HEK293 (cell line): ENCODE results near the gene MLPH.

Experiments
- CTCF ChIA-PET: fragments of 350-600 bp; formaldehyde crosslinking; extraction: SDS; loops from one replicate; lab custom pipeline; 2021; ENCODE audit warnings: antibody characterized with exemption; lab: Yijun Ruan, JAX
- POLR2A ChIA-PET: fragments of 300-600 bp; formaldehyde crosslinking; extraction: SDS; loops from one replicate; lab custom pipeline; 2020; ENCODE audit warnings: antibody characterized with exemption, inconsistent platforms; lab: Yijun Ruan, JAX
- H3K27ac ChIP-seq: fragments of 200-500 bp; sonication (Bioruptor generic); 2 replicates; pipeline ENCODE4 v1.5.1; 2014; ENCODE audit warnings: low read depth, low read length, control low read depth, inconsistent platforms; ENCODE audit errors: extremely low read depth
- H3K36me3 ChIP-seq, 2 experiments: fragments of 200-500 bp in 1 of 2; sonication (Bioruptor generic) in 1 of 2; 1 replicate in 1 of 2; 2 replicates in 1 of 2; pipeline ENCODE4 v1.5.1; 2014 to 2017; ENCODE audit warnings: inconsistent platforms in 2 of 2, low read length in 2 of 2; ENCODE audit not compliant: control insufficient read depth in 2 of 2, insufficient read depth in 1 of 2
- H3K4me1 ChIP-seq: fragments of 200-500 bp; sonication (Bioruptor generic); 2 replicates; pipeline ENCODE4 v1.5.1; 2014; ENCODE audit warnings: mild to moderate bottlenecking, low read length, inconsistent platforms; ENCODE audit not compliant: control insufficient read depth, insufficient read depth
- H3K4me3 ChIP-seq: 2 replicates; pipeline ENCODE4 v1.5.1; 2011; ENCODE audit warnings: low read depth, mild to moderate bottlenecking, control low read depth, low read length, moderate library complexity
- H3K9me3 ChIP-seq: fragments of 200-500 bp; sonication (Bioruptor generic); 2 replicates; pipeline ENCODE4 v1.5.1; 2014; ENCODE audit warnings: low read depth, low read length, inconsistent platforms; ENCODE audit not compliant: control insufficient read depth, insufficient read depth
- EGR2 ChIP-seq: fragments of 450-650 bp; formaldehyde crosslinking; IDR thresholded peaks from 2 replicates; pipeline ENCODE4 v1.5.1; 2016; ENCODE audit warnings: low read depth, missing biosample characterization, missing genetic modification characterization
- ZIC2 ChIP-seq: fragments of 450-650 bp; formaldehyde crosslinking; IDR thresholded peaks from 2 replicates; pipeline ENCODE4 v1.5.1; 2016; ENCODE audit warnings: missing biosample characterization, missing genetic modification characterization
- ZNF37A ChIP-seq: fragments of 450-650 bp; IDR thresholded peaks from 2 replicates; pipeline ENCODE4 v1.5.1; 2018; ENCODE audit warnings: missing biosample characterization, missing genetic modification characterization
- ZNF530 ChIP-seq: fragments of 450-650 bp; formaldehyde crosslinking; IDR thresholded peaks from 2 replicates; pipeline ENCODE4 v1.5.1; 2016; ENCODE audit warnings: low read depth, missing biosample characterization, missing genetic modification characterization
- TF ChIP-seq, protein P1 (sequence below): fragments of 450-650 bp; IDR thresholded peaks from 2 replicates; pipeline ENCODE4 v1.5.1; 2018; ENCODE audit warnings: missing biosample characterization, missing genetic modification characterization
- TF ChIP-seq, protein P2 (sequence below): fragments of 450-650 bp; formaldehyde crosslinking; IDR thresholded peaks from 2 replicates; pipeline ENCODE4 v1.5.1; 2016; ENCODE audit warnings: missing biosample characterization, missing genetic modification characterization
- TF ChIP-seq, protein P3 (sequence below): fragments of 450-650 bp; formaldehyde crosslinking; IDR thresholded peaks from 2 replicates; pipeline ENCODE4 v1.5.1; 2016; ENCODE audit warnings: missing biosample characterization, missing genetic modification characterization
- TF ChIP-seq, protein P4 (sequence below): fragments of 450-650 bp; formaldehyde crosslinking; IDR thresholded peaks from 2 replicates; pipeline ENCODE4 v1.5.1; 2016; ENCODE audit warnings: missing biosample characterization, missing genetic modification characterization, borderline replicate concordance

MLPH gene

DNA sequence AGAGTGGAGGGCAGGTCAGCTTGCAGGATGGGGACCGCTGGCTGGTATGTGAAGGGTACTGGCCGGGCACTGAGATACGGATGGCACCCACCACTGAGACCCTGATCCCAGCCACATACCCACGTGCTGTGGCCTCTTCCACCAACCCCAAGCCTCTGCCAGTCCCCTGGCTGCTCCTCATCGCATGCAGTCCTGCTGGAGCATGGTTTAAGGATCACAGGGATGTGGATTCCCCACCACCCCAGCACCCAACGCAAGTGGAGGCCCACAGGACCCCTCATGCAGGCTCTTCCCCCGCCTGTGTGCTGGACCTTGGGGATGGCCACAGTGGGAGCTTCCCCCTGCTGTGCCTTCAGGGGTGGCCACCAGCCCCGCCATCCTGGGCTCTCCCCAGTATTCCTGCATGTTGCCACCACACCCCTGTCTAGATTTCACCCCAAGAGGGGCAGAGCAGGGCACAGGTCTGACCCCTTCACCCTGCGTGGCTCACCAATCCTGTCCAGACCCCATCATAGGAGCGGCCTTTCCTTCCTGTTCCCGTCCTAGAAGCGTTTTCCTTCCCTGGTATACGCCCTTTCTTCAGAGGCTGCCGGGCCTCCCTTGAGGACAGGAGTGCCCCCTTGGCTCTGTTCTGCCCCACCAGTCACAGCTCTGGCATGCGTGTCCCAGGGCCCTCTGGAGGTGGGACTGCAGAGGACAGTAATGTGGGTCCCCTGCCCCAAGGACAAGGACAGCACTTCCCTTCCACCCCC is 18.3 kb downstream of the MLPH start:
- Histone ChIP-seq H3K36me3 (no peaks in the 10 kb centered on the region), H3K9me3 (no peaks in the 10 kb centered on the region), H3K27ac (no peak overlapping the region), H3K4me1 (no peaks in the 10 kb centered on the region), H3K4me3 (no peak overlapping the region)
- ChIA-PET POLR2A (no interaction called here), CTCF (interaction anchor here (0.6 to 6.4 kb wide), 2 partner anchors 7 to 10 kb away, joined by 4 to 46 read pairs; no protein-coding TSS in a partner anchor)
- TF ChIP-seq, protein P1, sequence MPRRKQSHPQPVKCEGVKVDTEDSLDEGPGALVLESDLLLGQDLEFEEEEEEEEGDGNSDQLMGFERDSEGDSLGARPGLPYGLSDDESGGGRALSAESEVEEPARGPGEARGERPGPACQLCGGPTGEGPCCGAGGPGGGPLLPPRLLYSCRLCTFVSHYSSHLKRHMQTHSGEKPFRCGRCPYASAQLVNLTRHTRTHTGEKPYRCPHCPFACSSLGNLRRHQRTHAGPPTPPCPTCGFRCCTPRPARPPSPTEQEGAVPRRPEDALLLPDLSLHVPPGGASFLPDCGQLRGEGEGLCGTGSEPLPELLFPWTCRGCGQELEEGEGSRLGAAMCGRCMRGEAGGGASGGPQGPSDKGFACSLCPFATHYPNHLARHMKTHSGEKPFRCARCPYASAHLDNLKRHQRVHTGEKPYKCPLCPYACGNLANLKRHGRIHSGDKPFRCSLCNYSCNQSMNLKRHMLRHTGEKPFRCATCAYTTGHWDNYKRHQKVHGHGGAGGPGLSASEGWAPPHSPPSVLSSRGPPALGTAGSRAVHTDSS (tag by site-specific recombination): no peak
- no peak for TF ChIP-seq EGR2 (tag by site-specific recombination)

DNA sequence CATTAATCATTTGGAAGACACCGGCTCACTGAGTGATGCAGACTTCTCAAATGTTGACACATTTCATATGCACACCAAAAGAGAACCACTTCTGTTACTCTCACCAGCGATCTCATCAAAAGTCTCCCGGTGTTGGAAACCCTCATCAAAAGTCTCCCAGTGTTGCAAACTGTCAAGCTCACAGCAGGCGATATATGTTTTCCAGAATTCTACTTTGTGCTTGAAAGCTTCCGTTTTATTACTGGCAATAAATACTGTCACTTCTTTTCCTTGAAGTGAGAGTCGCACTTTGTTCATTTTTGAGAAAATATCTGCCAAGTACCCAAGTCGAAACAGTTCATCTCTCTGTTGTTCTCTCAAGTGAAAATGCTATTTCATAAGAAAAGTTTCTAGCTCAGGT is 20.5 kb downstream of the MLPH start:
- POLR2A ChIA-PET: no interaction called here

DNA sequence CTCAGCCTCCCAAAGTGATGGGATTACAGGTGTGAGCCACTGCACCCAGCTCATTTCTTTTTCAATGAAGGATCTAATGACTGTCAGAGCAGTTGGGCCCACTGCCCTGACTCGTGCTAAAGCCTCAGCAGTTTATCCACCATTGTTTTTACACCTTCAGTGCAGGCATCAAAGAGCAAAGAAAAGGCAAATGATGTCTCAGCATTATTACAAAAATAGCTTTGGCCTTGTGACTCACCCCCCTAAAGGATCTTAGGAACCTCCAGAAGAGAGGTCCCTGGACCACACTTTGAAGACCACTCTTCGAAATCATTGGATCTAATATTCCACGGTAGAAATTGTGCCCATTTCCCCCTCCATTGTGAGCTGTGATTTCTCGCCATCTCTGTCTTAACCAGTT is 21.3 kb downstream of the MLPH start:
- POLR2A ChIA-PET: no interaction called here
- no peak overlapping the region for H3K27ac ChIP-seq
- no peaks in the 10 kb centered on the region for H3K4me1 ChIP-seq
- CTCF ChIA-PET: interaction anchor here (1.0 to 11.8 kb wide), 2 partner anchors 65 to 355 kb away, joined by 3 to 256 read pairs; no protein-coding TSS in a partner anchor
- no peaks in the 10 kb centered on the region for H3K9me3 ChIP-seq
- H3K4me3 ChIP-seq: no peak overlapping the region
- TF ChIP-seq ZNF37A: no peak
- TF ChIP-seq, protein P2, sequence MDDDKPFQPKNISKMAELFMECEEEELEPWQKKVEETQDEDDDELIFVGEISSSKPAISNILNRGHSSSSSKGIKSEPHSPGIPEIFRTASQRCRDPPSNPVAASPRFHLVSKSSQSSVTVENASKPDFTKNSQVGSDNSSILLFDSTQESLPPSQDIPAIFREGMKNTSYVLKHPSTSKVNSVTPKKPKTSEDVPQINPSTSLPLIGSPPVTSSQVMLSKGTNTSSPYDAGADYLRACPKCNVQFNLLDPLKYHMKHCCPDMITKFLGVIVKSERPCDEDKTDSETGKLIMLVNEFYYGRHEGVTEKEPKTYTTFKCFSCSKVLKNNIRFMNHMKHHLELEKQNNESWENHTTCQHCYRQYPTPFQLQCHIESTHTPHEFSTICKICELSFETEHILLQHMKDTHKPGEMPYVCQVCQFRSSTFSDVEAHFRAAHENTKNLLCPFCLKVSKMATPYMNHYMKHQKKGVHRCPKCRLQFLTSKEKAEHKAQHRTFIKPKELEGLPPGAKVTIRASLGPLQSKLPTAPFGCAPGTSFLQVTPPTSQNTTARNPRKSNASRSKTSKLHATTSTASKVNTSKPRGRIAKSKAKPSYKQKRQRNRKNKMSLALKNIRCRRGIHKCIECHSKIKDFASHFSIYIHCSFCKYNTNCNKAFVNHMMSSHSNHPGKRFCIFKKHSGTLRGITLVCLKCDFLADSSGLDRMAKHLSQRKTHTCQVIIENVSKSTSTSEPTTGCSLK (tag by site-specific recombination): no peak
- TF ChIP-seq ZNF530 (tag by site-specific recombination): no peak
- no peaks in the 10 kb centered on the region for H3K36me3 ChIP-seq

More for the DNA sequence above, 20.5 kb downstream of the MLPH start:
- CTCF ChIA-PET: interaction anchor here (0.7 to 11.8 kb wide), 5 partner anchors 63 to 354 kb away, joined by 3 to 256 read pairs (median 3); no protein-coding TSS in a partner anchor
- no peak overlapping the region for H3K4me3 ChIP-seq
- no peaks in the 10 kb centered on the region for H3K4me1 ChIP-seq
- no peak overlapping the region for H3K27ac ChIP-seq
- peak; percentile 77 for TF ChIP-seq ZIC2 (tag by site-specific recombination)
- TF ChIP-seq, protein P3, sequence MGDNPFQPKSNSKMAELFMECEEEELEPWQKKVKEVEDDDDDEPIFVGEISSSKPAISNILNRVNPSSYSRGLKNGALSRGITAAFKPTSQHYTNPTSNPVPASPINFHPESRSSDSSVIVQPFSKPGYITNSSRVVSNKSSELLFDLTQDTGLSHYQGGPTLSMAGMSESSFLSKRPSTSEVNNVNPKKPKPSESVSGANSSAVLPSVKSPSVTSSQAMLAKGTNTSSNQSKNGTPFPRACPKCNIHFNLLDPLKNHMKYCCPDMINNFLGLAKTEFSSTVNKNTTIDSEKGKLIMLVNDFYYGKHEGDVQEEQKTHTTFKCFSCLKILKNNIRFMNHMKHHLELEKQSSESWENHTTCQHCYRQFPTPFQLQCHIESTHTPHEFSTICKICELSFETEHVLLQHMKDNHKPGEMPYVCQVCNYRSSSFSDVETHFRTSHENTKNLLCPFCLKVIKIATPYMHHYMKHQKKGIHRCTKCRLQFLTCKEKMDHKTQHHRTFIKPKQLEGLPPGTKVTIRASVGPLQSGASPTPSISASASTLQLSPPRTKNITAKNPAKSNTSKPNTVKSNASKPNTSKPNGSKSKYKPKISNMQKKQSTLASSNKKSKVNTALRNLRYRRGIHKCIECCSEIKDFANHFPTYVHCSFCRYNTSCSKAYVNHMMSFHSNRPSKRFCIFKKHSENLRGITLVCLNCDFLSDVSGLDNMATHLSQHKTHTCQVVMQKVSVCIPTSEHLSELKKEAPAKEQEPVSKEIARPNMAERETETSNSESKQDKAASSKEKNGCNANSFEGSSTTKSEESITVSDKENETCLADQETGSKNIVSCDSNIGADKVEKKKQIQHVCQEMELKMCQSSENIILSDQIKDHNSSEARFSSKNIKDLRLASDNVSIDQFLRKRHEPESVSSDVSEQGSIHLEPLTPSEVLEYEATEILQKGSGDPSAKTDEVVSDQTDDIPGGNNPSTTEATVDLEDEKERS (tag by site-specific recombination): no peak
- TF ChIP-seq, protein P4, sequence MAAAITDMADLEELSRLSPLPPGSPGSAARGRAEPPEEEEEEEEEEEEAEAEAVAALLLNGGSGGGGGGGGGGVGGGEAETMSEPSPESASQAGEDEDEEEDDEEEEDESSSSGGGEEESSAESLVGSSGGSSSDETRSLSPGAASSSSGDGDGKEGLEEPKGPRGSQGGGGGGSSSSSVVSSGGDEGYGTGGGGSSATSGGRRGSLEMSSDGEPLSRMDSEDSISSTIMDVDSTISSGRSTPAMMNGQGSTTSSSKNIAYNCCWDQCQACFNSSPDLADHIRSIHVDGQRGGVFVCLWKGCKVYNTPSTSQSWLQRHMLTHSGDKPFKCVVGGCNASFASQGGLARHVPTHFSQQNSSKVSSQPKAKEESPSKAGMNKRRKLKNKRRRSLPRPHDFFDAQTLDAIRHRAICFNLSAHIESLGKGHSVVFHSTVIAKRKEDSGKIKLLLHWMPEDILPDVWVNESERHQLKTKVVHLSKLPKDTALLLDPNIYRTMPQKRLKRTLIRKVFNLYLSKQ (tag by site-specific recombination): no peak
- no peaks in the 10 kb centered on the region for H3K9me3 ChIP-seq
- no peaks in the 10 kb centered on the region for H3K36me3 ChIP-seq
